HCT116 (cell line): ENCODE results near the gene TIMM44.

Experiments
- EZH2 ChIP-seq: fragments of 200-600 bp; sonication (generic); IDR thresholded peaks from 2 replicates; pipeline ENCODE4 v1.6.1; 2017; ENCODE audit warnings: antibody characterized with exemption, mixed run types
- POLR2A ChIP-seq: IDR thresholded peaks from 2 replicates; pipeline ENCODE4 v1.7.0; 2011; ENCODE audit warnings: borderline replicate concordance; ENCODE audit not compliant: insufficient read depth, insufficient read length; ENCODE audit errors: extremely low read depth
- ZFX ChIP-seq: fragments of 450-650 bp; IDR thresholded peaks from 2 replicates; pipeline ENCODE4 v1.6.1; 2017
- ZNF274 ChIP-seq: fragments of 200-500 bp; sonication (Bioruptor generic); IDR thresholded peaks from 2 replicates; pipeline ENCODE4 v1.6.1; 2014; ENCODE audit warnings: mild to moderate bottlenecking, low read depth, low read length, inconsistent platforms
- TF ChIP-seq, protein P1 (sequence below): IDR thresholded peaks from 2 replicates; pipeline ENCODE4 v1.6.1; 2012; ENCODE audit warnings: low read depth
- TF ChIP-seq, protein P2 (sequence below), 3 experiments: fragments of 200-600 bp in 1 of 3; sonication (generic) in 1 of 3; IDR thresholded peaks in 2 of 3; conservative IDR thresholded peaks in 1 of 3; 2 replicates each; pipeline ENCODE4 v1.5.1; 2012 to 2017; ENCODE audit warnings: low read depth in 2 of 3, low read length in 2 of 3, antibody characterized with exemption in 1 of 3, borderline replicate concordance in 1 of 3, control low read depth in 1 of 3, mild to moderate bottlenecking in 1 of 3, mixed read lengths in 1 of 3, mixed run types in 1 of 3, moderate library complexity in 1 of 3; ENCODE audit not compliant: insufficient read depth in 1 of 3
- TF ChIP-seq, protein P3 (sequence below): IDR thresholded peaks from 2 replicates; pipeline ENCODE4 v1.6.1; 2012
- TF ChIP-seq, protein P4 (sequence below): IDR thresholded peaks from 2 replicates; pipeline ENCODE4 v1.6.1; 2012

DNA sequence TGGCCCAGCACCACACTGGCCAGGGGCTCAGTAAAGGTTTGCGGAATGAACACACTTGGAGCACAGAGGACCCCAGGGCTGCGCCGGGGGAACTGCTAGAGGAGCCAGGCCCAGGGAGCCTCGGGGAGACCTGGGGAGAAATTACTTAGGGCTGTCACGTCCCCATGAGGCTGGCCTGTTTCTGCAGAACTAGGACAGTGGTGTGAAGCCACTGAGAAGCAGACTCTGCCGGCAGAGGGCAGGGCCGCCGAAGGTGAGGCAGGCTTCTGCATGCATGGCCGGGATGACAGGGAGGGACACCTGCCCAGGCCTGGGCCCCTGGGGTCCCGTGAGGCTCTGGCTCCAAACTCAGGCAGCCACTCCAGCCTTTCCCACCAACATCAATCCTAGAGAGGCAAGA is 35.5 kb upstream of the TIMM44 start:
- no peak for TF ChIP-seq ZFX
- TF ChIP-seq, protein P1, sequence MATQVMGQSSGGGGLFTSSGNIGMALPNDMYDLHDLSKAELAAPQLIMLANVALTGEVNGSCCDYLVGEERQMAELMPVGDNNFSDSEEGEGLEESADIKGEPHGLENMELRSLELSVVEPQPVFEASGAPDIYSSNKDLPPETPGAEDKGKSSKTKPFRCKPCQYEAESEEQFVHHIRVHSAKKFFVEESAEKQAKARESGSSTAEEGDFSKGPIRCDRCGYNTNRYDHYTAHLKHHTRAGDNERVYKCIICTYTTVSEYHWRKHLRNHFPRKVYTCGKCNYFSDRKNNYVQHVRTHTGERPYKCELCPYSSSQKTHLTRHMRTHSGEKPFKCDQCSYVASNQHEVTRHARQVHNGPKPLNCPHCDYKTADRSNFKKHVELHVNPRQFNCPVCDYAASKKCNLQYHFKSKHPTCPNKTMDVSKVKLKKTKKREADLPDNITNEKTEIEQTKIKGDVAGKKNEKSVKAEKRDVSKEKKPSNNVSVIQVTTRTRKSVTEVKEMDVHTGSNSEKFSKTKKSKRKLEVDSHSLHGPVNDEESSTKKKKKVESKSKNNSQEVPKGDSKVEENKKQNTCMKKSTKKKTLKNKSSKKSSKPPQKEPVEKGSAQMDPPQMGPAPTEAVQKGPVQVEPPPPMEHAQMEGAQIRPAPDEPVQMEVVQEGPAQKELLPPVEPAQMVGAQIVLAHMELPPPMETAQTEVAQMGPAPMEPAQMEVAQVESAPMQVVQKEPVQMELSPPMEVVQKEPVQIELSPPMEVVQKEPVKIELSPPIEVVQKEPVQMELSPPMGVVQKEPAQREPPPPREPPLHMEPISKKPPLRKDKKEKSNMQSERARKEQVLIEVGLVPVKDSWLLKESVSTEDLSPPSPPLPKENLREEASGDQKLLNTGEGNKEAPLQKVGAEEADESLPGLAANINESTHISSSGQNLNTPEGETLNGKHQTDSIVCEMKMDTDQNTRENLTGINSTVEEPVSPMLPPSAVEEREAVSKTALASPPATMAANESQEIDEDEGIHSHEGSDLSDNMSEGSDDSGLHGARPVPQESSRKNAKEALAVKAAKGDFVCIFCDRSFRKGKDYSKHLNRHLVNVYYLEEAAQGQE: no peak
- TF ChIP-seq, protein P2, sequence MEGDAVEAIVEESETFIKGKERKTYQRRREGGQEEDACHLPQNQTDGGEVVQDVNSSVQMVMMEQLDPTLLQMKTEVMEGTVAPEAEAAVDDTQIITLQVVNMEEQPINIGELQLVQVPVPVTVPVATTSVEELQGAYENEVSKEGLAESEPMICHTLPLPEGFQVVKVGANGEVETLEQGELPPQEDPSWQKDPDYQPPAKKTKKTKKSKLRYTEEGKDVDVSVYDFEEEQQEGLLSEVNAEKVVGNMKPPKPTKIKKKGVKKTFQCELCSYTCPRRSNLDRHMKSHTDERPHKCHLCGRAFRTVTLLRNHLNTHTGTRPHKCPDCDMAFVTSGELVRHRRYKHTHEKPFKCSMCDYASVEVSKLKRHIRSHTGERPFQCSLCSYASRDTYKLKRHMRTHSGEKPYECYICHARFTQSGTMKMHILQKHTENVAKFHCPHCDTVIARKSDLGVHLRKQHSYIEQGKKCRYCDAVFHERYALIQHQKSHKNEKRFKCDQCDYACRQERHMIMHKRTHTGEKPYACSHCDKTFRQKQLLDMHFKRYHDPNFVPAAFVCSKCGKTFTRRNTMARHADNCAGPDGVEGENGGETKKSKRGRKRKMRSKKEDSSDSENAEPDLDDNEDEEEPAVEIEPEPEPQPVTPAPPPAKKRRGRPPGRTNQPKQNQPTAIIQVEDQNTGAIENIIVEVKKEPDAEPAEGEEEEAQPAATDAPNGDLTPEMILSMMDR (IDR thresholded peaks at IDR 0.05 in 2 of 3, conservative IDR thresholded peaks at IDR 0.05 in 1 of 3; ENCODE audit: borderline replicate concordance in 1 of 3, insufficient read depth in 1 of 3, low read depth in 2 of 3, low read length in 2 of 3): no peak
- TF ChIP-seq EZH2: no peak
- no peak for TF ChIP-seq POLR2A
- TF ChIP-seq, protein P3, sequence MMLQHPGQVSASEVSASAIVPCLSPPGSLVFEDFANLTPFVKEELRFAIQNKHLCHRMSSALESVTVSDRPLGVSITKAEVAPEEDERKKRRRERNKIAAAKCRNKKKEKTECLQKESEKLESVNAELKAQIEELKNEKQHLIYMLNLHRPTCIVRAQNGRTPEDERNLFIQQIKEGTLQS: no peak
- no peak for TF ChIP-seq ZNF274
- TF ChIP-seq, protein P4, sequence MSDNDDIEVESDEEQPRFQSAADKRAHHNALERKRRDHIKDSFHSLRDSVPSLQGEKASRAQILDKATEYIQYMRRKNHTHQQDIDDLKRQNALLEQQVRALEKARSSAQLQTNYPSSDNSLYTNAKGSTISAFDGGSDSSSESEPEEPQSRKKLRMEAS: no peak
